ENCODE data around the gene LYL1. TPM values are rescaled to one million over a fixed set of nuclear protein-coding genes. Genes with fewer than 3 reads are reported as not detected.

Gene LYL1
- total and polyA plus RNA-seq, 9 of the 15 experiments (the other 6 are each of a cell fraction or from before 2014, with no cell fraction given) = 1.3 to 266 (median 34.0) TPM

GRCh38 chr19:13089139-13089856, 13.4 kb downstream of the LYL1 start:
- Histone ChIP-seq H3K4me1 (replicated peaks in 1 of 2; ENCODE audit: control insufficient read depth in 2 of 2, insufficient read depth in 2 of 2, low read length in 2 of 2) (peaks cover 5 to 53% of the 10 kb centered on the region in 2 experiments; a peak in 4 of 5 replicates), H3K36me3 (ENCODE audit: control insufficient read depth, insufficient read depth, low read length) (peaks cover 5% of the 10 kb centered on the region; the same call in 1 of the 3 replicates), H3K27ac (ENCODE audit: extremely low read depth, low read depth, low read length) (no peak overlapping the region), H3K9ac (ENCODE audit: insufficient read depth in 1 of 2, low read depth in 2 of 2, low read length in 2 of 2) (0 out of 4 replicates have a peak overlapping the region, but pooled peaks of 1 of the 2 experiments have one; percentile 19), H2AFZ (ENCODE audit: low read depth, low read length) (no peak overlapping the region), H3K9me1 (ENCODE audit: control insufficient read depth, insufficient read depth, low read length) (no peaks in the 10 kb centered on the region), H3K9me3 (replicated peaks; ENCODE audit: control insufficient read depth, insufficient read depth, low read depth, low read length) (no peaks in the 10 kb centered on the region), H3K4me2 (ENCODE audit: insufficient read depth, low read length) (no peak overlapping the region), H4K20me1 (replicated peaks; ENCODE audit: control insufficient read depth, insufficient read depth, low read length) (no peaks in the 10 kb centered on the region), H3K27me3 (ENCODE audit: control insufficient read depth in 2 of 2, insufficient read depth in 2 of 2, low read length in 2 of 2) (no peaks in the 10 kb centered on the region), H3K79me2 (ENCODE audit: control insufficient read depth, insufficient read depth, low read length) (no peaks in the 10 kb centered on the region), H3K4me3 (no peak overlapping the region)
- CTCF ChIA-PET (ENCODE audit: low intra/inter-chr PET ratio) = interaction anchor here (2.1 kb wide), 1 partner anchor 112 kb away, joined by 12 read pairs; no protein-coding TSS in a partner anchor
- intact Hi-C loops (cut with micrococcal nuclease) = no loop called here
- DNase-seq (ENCODE audit: extremely low read depth in 1 of 4, low spot score in 3 of 4) (peak; percentile 44 to 64 (median 50)), FAIRE-seq (no peak), ATAC-seq (peak; percentile 80)
- BruUV-seq (replicated peaks) = no TSS peak
- in situ Hi-C loops (cut with MboI) = no loop called here
- 69% methylated on average over 5 of the region's 5 CpGs for WGBS (ENCODE audit: insufficient coverage, low coverage, missing lambda C conversion rate)
- POLR2A ChIA-PET = interaction anchor here (0.6 to 1.6 kb wide), 4 partner anchors 10 to 624 kb away, joined by 3 to 6 read pairs (median 4); no protein-coding TSS in a partner anchor
- TF ChIP-seq CTCF (IDR thresholded peaks at IDR 0.05 in 2 of 3, conservative IDR thresholded peaks at IDR 0.05 in 1 of 3; ENCODE audit: insufficient read depth in 2 of 3, low read depth in 1 of 3, low read length in 3 of 3) (peak; percentile 63 to 99 (median 80)), IFI16 (CRISPR knock-in tag; IDR thresholded peaks at IDR 0.05) (no peak), ZNF407 (IDR thresholded peaks at IDR 0.05; ENCODE audit: low read depth) (no peak), GABPB1 (CRISPR knock-in tag; IDR thresholded peaks at IDR 0.05) (no peak), SMC3 (conservative IDR thresholded peaks at IDR 0.05; ENCODE audit: insufficient read depth, low read depth, low read length) (peak; percentile 38; the same call in 1 of the 2 replicates), TFAP4 (CRISPR knock-in tag; IDR thresholded peaks at IDR 0.05; ENCODE audit: borderline replicate concordance) (peak; percentile 41; the same call in 1 of the 2 replicates), TAL1 (IDR thresholded peaks at IDR 0.05) (no peak), SLC30A9 (CRISPR knock-in tag; IDR thresholded peaks at IDR 0.05) (no peak), DMBX1 (CRISPR knock-in tag; IDR thresholded peaks at IDR 0.05; ENCODE audit: borderline replicate concordance) (no peak)

Measured in K562 (cell line).